ENCODE results near the gene NTM.

The NTM gene

DNA sequence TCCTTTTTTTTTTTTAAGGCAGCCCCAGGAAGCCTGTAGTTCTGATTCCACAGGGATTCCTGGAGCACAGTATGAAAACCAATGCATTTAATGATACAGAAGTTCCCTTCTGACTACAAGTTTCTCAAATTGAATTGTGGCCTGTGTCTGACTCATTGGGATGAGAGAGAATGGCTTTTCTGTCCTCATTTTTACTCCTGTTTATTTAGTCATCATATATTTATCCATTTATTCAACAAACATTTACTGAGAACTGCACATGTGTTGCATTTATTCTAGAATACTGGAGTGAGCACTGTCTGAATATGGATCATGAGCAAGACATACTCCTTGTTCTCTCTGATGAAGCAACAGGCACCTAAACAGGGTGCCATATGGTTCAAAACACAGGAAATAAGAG lies 231.2 kb downstream of the NTM start:
- DNase-seq (ENCODE audit: low read depth) = no peak

DNA sequence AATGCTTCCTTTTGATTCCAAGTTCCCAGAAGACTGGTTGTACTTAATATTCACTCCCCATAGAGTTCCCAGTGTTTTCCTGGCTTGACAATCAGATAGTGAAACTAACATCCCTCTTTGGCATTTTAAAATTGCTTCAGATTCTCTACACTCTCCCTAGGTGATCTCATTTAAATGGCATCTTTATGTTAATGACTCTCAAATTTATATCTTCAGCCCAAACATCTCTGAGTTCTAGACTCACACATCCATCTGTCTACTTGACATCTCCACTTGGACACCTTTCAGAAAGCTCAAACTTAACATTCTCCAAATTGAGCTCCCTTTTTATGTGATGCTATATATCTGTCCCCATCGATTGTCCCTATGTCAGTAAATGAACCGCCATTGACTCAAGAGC lies 232.0 kb downstream of the NTM start:
- DNase-seq (ENCODE audit: low read depth) = no peak

DNA sequence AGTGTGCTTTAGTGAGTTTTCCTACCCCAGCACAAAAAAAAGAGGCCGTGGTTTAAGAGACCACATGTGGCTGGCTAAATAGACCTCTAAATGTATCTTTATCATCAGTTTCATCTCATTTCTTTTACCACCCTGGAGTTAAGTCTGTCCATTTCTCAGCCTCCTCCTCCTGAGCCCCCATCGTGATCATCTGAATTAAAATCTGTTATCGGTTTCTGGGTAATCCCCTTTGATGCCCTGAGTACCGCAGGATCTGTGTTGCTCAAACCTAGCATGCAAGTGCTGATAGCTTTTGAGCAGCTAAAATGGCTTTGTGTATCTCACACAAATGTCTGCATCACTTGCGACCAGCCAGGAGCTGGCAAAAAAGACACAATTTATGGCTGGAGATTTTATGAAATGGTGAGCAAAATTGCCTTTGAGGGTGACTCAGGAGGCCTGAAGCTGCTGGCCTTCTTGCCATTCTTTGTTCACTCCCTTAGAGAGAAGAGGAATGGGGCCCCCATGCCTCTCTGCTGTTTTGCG lies 236.5 kb downstream of the NTM start:
- DNase-seq (ENCODE audit: low read depth) = no peak

DNA sequence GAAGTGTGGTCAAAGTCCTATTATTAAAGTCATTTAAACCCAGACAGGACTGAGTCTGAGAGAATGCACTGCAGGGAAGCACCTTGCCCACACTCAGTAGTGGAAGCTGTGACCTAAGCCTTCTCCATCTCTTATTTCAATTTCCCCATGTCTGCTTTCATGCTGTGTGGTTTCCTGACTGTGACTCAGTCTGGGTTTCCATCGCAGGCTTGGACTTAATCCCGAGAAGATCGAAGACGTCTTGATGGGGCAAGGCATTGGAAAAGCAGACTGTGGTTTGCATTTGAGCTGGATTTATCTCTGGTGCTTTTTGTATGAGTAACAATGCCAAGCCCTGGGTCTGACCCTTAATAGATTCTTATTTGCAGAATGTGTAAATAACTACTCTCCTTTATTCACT lies 238.9 kb downstream of the NTM start:
- no peak for DNase-seq (ENCODE audit: low read depth)

DNA sequence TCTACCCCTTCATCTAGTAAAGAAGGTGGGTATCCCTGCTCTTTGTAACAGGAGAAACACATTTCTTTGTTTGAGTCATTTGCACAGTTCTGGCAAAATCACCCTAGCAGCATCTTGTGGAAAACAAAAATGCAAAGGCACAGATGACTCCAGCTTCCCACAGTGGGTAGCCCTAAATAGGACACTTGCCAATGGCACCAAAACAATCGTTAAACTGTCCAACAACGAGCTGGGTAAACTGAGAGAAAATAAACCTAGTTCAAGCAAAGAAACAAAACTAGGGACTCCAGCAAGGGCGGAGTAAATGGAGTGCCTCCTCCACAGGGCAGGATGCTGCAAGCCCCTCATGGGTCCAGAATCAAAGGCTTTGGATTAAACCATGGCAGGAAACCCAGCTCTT lies 239.5 kb downstream of the NTM start:
- DNase-seq (ENCODE audit: low read depth) = no peak

DNA sequence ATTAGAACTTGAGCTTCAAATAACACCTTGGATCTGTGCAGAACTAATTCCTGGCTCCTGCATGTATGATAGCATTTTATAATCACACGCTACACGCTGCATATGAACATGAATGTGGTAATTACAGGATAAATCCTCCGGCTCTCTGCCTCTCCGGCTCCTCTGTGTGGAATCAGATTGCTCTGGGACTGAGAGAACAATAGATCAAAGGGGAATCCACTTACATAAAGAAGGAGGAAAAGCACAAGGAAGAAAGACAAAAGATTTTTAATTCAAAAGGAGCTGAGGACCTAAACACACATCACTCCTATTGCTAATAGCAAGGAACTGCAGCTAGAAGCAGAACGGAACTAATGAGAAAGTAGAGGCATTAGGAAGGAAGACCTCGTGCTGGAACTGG lies 240.9 kb downstream of the NTM start:
- no peak for DNase-seq (ENCODE audit: low read depth)

DNA sequence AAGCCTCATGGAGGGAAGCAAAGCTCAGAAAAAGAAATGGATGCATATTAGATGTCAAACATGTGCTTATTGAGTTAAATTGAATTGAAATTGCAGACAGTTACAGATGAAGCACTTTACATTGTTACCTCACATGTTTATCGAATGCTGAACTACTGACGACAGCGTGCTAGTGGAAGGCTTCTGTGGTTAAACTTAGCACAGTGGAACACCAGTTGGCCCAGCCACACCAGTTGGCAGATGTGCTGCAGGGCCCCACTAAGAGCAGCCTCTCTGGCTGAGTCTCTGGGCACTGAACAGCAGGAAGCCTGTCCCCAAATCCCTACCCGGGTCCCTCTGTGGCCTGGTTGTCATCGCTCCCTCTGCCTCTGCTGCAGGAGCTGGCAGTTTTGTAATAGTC lies 242.1 kb downstream of the NTM start:
- DNase-seq (ENCODE audit: low read depth) = no peak

DNA sequence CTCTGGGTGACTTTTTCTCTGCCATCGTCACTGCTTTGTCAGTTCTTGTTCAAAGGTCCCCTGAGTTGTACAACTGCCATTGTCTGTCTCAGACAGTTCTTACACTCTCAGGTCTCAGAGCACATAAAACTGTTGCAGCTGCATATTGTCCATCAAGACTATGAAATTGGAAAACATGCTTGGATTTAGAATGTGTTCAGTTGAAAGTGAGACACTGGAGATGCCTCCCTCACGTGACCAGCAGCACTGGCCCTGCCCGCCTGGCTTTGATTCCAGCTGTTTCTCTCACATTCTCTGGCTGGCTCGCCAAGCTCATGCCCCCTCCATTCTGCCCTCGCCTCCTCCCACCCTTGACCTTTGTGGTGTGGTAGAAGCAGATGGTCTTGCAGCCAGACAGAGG lies 244.2 kb downstream of the NTM start:
- DNase-seq (ENCODE audit: low read depth) = no peak

DNA sequence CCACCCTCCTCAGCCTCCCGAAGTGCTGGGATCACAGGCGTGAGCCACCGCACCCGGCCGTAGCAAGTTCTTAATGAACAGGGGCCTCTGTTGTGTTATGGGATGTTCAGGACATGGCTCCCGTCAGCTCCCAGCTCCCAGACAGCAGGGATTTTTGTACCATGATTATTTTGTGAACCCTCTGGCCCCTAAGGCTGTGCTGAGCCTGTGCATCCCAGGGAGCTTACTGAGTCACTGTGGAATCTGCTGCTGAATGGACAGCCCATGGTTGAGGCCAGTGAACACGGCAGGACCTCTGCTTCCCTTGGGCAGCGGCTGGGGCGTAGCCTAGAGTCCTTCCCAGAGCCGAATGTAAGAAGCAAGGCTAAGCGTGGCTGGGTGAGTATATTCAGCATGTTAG lies 245.2 kb downstream of the NTM start:
- DNase-seq (ENCODE audit: low read depth) = no peak

DNA sequence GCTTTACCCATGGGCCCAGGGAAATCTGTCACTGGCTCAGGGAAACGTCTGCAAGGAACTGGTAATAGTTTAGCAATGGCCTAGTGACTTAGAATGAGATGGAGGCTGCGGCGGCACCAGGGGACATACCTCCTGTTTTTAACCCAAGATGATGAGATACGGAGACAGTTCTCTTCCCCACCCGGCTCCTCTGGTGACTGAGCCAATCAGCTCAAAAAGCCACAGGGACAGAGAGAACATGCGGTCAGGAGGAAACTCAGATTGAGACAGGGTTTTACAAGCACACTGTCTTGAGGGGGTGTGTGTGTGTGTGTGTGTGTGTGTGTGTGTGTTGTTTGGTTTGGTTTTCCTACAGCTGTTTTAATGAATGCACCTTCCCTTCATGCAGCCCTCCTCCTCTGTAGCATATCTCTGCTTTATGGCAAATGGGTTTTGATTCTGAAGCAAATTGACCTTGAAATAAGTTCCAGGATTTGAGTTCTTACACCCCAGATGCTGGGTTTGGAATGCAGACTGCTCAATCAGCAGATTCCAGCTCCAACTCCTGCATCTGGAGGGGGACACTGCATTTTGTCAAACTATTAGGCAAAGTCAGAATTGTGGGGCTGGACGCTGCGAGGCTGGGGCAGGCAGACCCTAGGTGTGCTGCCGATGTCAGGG lies 246.2 kb downstream of the NTM start:
- no peak for DNase-seq (ENCODE audit: low read depth)

DNA sequence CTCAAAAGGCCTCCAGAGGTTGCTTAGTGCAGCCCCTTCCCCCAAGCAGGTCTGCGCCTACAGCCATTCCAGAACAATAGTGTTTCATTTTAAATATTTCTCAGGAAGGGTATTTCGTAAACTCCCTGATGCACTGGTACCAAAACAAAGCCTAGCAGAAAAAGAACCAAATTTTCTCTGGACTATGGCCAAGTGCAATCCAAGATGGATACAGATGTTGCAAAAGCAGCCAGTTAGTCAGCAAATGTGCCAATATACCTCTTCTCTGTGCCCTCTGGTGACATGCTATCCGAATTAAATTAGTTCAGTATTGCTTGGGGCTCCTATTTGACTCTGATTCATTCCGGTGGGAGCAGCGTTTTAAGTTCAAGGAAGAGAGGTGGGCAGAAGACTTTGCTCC lies 247.8 kb downstream of the NTM start:
- no peak for DNase-seq (ENCODE audit: low read depth)

DNA sequence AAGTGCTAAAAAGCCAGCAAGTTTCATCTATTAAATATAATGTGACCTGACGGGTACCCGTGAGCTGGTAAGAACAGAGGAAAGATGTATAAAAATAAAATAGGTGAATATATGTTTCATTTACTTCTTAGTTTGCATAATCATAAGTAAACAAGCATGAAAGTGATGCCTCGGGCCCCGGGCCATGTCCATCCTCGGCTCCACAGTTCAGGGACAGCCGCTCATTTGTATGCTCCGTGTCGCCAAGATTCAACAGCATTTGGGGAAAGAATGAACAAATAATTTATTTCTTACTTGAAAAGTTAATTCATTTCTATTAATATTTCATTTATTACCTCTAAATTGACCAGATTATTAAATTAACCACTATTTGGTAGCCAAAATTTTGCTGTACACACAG lies 251.8 kb downstream of the NTM start:
- DNase-seq (ENCODE audit: low read depth) = no peak

DNA sequence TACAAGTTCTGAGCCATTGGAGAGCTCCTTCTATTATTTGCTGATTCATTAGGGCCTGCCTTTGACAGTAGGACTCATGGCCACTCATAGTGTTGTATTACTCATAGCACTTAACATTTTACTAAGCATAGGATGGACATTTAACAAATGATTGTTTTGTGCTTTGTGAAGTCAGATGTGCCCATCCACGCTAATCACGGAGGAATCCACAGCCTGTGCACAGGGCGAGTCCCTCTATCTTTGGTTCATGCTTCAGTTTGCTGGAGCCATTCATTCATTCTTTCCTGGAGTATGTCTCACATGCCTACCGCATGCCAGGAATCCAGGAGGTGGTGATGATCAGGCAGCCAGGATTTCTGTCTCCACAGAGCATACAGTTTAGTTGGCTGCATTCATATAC lies 254.1 kb downstream of the NTM start:
- no peak for DNase-seq (ENCODE audit: low read depth)

DNA sequence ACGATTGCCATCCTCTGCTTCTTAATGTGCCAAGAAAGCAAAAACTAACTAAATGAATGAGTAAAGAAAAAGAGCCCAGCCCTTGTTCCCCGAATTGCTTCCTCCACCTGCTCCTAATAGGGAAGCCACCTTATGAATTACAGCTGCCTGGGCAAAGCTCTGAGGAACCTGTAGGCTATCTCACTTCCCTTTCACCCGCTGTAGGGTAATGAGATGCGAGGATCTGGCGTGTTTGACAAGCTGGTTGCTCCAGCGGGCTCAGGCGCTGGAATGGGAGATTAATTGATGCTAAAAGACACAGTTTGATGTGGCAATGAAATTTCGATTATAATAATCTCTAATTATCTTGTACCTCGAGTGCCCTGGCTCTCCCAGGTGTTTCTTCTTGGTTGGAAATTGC lies 256.4 kb downstream of the NTM start:
- DNase-seq (ENCODE audit: low read depth) = no peak

DNA sequence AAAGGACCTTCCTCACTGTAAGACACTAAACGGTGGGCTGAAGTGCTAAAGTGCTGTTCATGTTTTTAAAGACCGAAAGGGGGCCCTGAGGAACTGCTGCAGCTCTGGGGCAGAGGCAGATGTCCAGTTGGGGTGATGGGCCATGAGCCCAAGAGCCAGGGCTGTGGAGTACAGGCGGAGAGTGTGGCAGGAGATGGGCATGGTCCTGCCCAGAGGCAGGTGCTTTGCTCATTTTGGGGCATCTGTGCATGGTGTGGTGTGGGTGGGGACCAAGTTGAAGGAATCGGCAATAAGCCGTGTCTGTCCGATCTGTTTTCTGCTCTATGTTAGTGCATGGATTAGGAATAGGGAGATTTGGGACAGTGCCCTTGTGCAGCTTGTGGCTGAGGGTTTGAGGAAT lies 258.3 kb downstream of the NTM start:
- no peak for DNase-seq (ENCODE audit: low read depth)

DNA sequence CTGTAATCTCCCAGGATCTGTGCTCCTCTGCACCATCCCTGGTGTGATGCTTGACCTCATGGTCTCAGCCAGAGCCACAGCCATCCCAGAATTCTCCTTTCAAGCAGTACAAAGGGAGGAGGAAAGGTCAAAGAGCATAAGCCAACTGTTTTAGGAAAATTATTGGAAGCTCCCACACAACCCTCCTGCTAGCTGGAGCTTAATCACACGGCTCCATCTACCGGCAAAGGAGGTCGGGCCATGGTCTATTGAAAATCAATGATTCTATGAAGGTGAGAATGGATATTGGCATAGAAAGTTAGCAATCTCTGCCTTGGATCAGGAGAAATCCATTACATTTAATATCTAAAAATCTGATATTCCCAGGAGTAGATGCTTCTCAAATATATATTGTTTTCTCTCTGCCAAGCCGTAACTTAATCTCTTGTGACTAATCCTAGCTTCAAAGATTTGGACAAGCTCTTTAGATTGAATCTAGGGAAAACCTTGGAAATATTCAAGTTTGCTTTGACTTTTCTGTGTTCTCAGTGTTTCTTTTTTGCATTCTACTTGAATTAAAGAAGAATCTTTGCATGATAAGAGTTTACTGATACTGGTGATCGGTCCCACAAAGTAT lies 259.6 kb downstream of the NTM start:
- DNase-seq (ENCODE audit: low read depth) = no peak

DNA sequence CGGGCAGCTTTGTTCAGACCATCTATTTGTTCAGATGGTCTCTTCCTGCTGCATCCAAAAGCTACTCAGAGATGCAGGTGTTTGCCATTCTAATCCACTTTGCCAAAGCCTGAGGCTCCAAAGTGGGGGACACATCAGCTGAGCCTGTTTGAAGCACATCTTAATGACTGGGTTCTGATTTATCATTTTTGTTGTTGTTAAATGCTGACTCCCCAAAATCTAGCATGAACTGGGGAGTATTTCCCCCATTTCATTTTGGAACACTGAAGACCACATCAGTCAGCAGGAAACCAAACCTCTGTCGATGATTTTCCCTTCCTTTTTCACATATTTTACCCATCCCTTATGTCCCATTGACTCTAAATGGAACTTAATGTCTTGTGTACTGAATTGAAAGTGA lies 262.6 kb downstream of the NTM start:
- DNase-seq (ENCODE audit: low read depth) = no peak

DNA sequence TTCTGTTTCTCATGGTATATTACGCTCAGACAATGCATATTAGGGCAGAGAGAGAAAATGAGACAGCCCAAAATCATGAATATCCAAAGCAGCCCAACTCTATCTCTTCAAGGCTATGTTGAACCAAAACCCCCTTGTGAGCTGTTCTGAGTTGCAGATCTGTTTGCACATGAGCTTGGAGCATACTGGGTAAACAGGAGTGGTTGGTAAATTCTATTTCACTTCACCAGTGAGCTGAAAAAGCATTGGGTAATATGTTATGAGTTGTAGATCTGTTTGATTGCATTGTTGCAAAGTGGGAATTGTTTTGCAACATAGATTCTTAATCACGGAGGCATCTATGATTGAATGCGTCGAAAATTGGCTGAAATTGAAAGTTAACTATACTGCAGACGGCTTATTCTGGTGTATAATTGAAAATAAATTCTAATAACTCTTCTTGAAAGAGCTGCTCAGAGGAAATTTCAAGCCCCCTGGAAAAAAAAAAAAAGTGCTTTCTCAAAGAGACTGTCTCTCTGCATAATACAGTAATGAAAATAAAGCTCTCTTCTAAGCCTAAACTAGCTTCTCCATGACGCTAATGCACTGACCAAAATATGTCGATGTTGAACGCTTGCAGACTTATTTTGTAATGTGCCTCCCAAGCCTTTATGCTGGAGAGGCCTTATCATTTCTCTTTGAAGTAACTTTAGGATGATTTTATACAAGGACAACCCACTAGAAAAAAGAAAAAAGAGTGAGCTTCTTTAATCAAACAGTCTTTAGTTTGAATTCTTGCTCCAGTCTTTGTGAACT lies 263.7 kb downstream of the NTM start:
- DNase-seq (ENCODE audit: low read depth) = no peak

DNA sequence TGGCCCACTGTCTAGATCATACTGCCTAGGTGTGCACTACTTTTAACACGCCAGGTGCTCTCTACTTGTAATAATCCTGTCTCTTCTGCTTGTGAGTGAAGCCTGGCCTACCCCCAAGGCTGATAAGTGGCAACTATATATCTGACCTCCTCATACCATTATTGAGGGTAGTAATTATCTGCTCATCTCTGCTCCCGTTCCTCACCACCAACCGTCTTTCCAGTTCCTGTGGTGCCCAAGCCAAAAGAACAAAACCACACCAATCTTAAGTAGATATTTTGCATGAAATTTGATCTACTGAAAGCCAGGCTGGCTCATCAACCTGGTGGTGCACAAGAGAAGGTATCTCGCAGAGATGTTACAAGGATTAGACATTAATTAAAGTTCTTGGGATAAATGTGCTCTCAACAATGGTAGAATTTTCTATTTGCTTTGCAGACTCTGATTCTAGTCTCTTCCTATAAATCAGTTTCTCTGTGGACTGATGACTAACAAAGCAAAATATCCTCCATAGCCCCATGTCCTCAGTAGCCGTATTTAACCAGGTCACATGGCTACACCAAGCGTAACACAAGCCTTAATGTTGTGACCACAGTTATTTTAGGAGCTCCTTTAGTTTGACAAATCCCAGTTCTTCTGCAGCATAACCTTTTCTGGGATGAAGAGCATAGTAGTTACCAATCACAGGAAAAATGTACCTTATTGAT lies 267.2 kb downstream of the NTM start:
- no peak for DNase-seq (ENCODE audit: low read depth)

DNA sequence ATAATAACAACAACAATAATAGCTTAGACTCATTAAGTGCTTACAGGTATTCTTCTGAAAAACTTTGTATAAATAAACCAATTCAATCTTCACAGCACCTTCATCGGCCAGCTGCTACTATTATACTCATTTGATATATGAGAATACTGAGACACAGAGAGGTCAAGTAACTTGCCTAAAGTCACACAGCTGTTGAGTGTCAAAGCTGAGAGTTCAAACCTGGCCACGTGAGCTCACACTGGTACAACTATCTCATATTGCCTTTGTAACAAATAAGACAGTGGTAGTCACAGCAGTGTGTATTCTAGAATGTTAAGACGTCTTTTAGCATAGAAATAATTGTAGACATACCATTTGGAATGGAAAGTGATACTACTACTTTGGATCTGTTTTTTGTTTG lies 268.5 kb downstream of the NTM start:
- DNase-seq (ENCODE audit: low read depth) = no peak

DNA sequence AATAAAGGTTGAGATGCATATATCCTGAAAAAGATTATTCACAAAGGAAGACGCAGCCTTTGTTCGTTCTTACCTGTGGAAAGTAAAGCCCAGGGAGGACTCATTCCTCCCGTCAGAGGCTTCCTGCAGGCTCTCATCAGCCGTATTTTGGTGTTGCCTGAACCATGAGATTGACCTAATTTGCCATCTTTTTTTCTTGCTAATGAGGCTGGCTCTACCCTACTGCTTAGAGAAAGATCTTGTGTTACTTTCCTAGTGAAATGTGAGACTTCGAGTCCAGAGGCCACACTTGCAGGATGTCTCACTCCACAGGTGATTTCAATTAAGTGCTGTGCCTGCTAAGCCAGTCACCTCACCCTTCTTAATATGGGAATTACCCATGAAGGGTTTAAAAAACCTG lies 269.9 kb downstream of the NTM start:
- DNase-seq (ENCODE audit: low read depth) = no peak

DNA sequence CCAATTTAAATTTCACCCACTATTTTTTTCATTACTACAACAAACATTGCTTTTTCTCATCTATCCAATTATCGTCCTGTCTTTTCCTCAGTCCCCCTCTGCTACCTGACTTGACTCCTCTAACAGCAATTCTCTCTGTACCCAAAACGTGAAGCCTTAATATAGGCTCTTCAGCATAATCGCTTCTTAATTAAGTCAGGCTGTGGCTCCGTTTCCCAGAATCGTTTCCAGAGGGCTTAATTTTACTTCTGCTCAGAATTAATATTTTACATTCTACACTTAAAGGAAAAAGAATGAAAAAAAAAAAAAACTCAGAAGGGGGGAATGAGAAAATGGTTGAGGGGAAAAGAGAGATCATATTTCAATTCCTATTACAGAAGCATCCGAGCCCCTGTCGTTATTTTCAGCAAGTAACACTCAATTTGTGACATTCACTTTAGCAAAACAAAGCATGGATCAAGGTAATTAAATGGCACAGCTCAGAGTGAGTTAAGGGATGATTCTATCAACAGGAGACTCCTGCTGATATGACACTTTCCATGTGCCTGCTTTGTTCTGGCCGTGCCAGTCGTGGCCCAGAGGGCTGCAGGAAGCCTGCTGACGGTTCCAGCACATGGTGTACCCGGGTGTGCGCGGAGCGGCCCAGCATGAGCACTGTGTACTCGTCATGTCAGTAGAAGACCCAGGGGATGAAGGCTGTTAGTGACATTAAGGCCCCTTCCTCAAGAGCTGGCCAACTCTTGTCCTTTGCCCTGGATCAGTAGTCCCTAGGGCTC lies 272.5 kb downstream of the NTM start:
- no peak for DNase-seq (ENCODE audit: low read depth)

All from stimulated activated CD8-positive, alpha-beta memory T cell treated with anti-CD3 and anti-CD28 coated beads, Interleukin-15, amount 100 ng/mL, for 24 hours (primary cell).